Activated B cell treated with CpG ODN at 0.5 μM for 24 hours (primary cell): ENCODE measurements around the gene ATP6V1G1. TPM values are rescaled to one million over a fixed set of nuclear protein-coding genes. Genes with fewer than 3 reads are reported as not detected.
"Not testable (repeated sequence)": the region's sequence is repeated elsewhere in the genome, so short reads cannot be mapped to it uniquely, and the experiment has no call there.

Source experiments
- ATAC-seq: fragments of 200-7000 bp; cut with Tn5 transposase; one replicate; pipeline ENCODE4 v1.10.0; 2021; ENCODE audit warnings: low read depth, mild to moderate bottlenecking, moderate library complexity
- CTCF ChIA-PET: fragments of 350-600 bp; sonication (Branson Sonifier 250); formaldehyde crosslinking; loops from one replicate; lab custom pipeline; 2021; ENCODE audit warnings: antibody characterized with exemption; lab: Charles Lee
- POLR2A ChIA-PET: fragments of 350-600 bp; sonication (Branson Sonifier 250); formaldehyde crosslinking; loops from one replicate; lab custom pipeline; 2021; ENCODE audit warnings: antibody characterized with exemption; lab: Charles Lee
- DNase-seq: peaks from one replicate; pipeline ENCODE4 v3.0.0; 2022
- H3K27ac Mint-ChIP-seq: one replicate; pipeline ENCODE4 v1.8.0; 2020; ENCODE audit warnings: mixed read lengths
- H3K27me3 Mint-ChIP-seq: one replicate; pipeline ENCODE4 v1.8.0; 2021; ENCODE audit warnings: mixed read lengths
- H3K36me3 Mint-ChIP-seq: one replicate; pipeline ENCODE4 v1.8.0; 2021; ENCODE audit warnings: low read depth, mixed read lengths
- H3K4me1 Mint-ChIP-seq: one replicate; pipeline ENCODE4 v1.8.0; 2021; ENCODE audit warnings: mixed read lengths
- H3K4me3 Mint-ChIP-seq: one replicate; pipeline ENCODE4 v1.8.0; 2020; ENCODE audit warnings: mild to moderate bottlenecking, mixed read lengths
- H3K9me3 Mint-ChIP-seq: one replicate; pipeline ENCODE4 v1.8.0; 2020; ENCODE audit warnings: mixed read lengths
- CTCF ChIP-seq: fragments of 200-600 bp; IDR thresholded peaks from one replicate; pipeline ENCODE4 v1.8.0; 2022; ENCODE audit warnings: antibody characterized with exemption, mild to moderate bottlenecking
- intact Hi-C: fragments of 100-400 bp; cut with micrococcal nuclease; formaldehyde crosslinking; loops from one replicate; pipeline ENCODE4 v1.15.1; 2024
- total RNA-seq: library from RNA; stranded (reverse); gene quantifications from 2 replicates; pipeline ENCODE4 v1.2.3, GENCODE V29; 2022

The ATP6V1G1 gene
- total RNA-seq, 1 donor from 2014 or later, result 68.4 TPM

- DNase-seq (no peak), ATAC-seq (no peak)
- Mint-ChIP-seq H3K4me1 (peaks cover 39% of the 10 kb centered on the region), H3K27ac (peak overlapping the region; percentile 10), H3K4me3 (no peak overlapping the region), H3K36me3 (peaks cover 1% of the 10 kb centered on the region), H3K27me3 (no peaks in the 10 kb centered on the region), H3K9me3 (peaks cover 3% of the 10 kb centered on the region)
- ChIA-PET CTCF (no interaction called here), POLR2A (interaction anchor here (0.8 to 2.8 kb wide), 3 partner anchors 23 to 180 kb away, joined by 3 to 30 read pairs (median 3); partner anchors contain the start of gene ATP6V1G1)
- intact Hi-C loops, result no loop called here
- TF ChIP-seq CTCF, result no peak
These were observed 22.4 kb upstream of the ATP6V1G1 start for GRCh38 chr9:114565204-114565603.

- intact Hi-C loops, result no loop called here
- peaks cover 3% of the 10 kb centered on the region for H3K9me3 Mint-ChIP-seq
- H3K27me3 Mint-ChIP-seq, result no peaks in the 10 kb centered on the region
- ATAC-seq (no peak), DNase-seq (no peak)
- H3K36me3 Mint-ChIP-seq, result peaks cover 1% of the 10 kb centered on the region
- H3K4me1 Mint-ChIP-seq, result peaks cover 39% of the 10 kb centered on the region
- H3K27ac Mint-ChIP-seq, result no peak overlapping the region
- no peak for TF ChIP-seq CTCF
- ChIA-PET CTCF (no interaction called here), POLR2A (interaction anchor here (1.0 kb wide), 1 partner anchor 49 kb away, joined by 3 read pairs; no protein-coding TSS in a partner anchor)
- no peak overlapping the region for H3K4me3 Mint-ChIP-seq
These were observed 16.8 kb upstream of the ATP6V1G1 start for GRCh38 chr9:114570742-114571141.

- Mint-ChIP-seq H3K27me3 (no peaks in the 10 kb centered on the region), H3K4me1 (peaks cover 37% of the 10 kb centered on the region), H3K9me3 (peaks cover 3% of the 10 kb centered on the region), H3K4me3 (no peak overlapping the region), H3K36me3 (peaks cover 1% of the 10 kb centered on the region), H3K27ac (no peak overlapping the region)
- POLR2A ChIA-PET, result interaction anchor here (1.0 kb wide), 1 partner anchor 48 kb away, joined by 3 read pairs; no protein-coding TSS in a partner anchor
- TF ChIP-seq CTCF, result no peak
- ATAC-seq, result no peak
- intact Hi-C loops, result no loop called here
- CTCF ChIA-PET, result no interaction called here
- DNase-seq, result no peak
These were observed 16.2 kb upstream of the ATP6V1G1 start for GRCh38 chr9:114571391-114571790.

GRCh38 chr9:114572199-114572598 is 15.4 kb upstream of the ATP6V1G1 start:
- ChIA-PET POLR2A (no interaction called here), CTCF (no interaction called here)
- intact Hi-C loops, result no loop called here
- H3K36me3 Mint-ChIP-seq, result no peaks in the 10 kb centered on the region
- H3K27ac Mint-ChIP-seq, result no peak overlapping the region
- TF ChIP-seq CTCF, result no peak
- H3K9me3 Mint-ChIP-seq, result no peaks in the 10 kb centered on the region
- no peak overlapping the region for H3K4me3 Mint-ChIP-seq
- ATAC-seq (no peak), DNase-seq (no peak)
- no peaks in the 10 kb centered on the region for H3K27me3 Mint-ChIP-seq
- peaks cover 29% of the 10 kb centered on the region for H3K4me1 Mint-ChIP-seq

- peaks cover 27% of the 10 kb centered on the region for H3K4me1 Mint-ChIP-seq
- no peak for TF ChIP-seq CTCF
- DNase-seq (no peak), ATAC-seq (no peak)
- ChIA-PET POLR2A (interaction anchor here (0.7 to 1.3 kb wide), 4 partner anchors 13 to 42 kb away, joined by 3 to 5 read pairs (median 4); partner anchors contain the start of gene ATP6V1G1), CTCF (interaction anchor here (2.3 kb wide), 1 partner anchor 79 kb away, joined by 7 read pairs; no protein-coding TSS in a partner anchor)
- H3K27ac Mint-ChIP-seq, result no peak overlapping the region
- intact Hi-C loops, result no loop called here
- no peaks in the 10 kb centered on the region for H3K36me3 Mint-ChIP-seq
- no peaks in the 10 kb centered on the region for H3K27me3 Mint-ChIP-seq
- H3K4me3 Mint-ChIP-seq, result no peak overlapping the region
- no peaks in the 10 kb centered on the region for H3K9me3 Mint-ChIP-seq
These were observed 13.1 kb upstream of the ATP6V1G1 start for GRCh38 chr9:114574438-114574837.

- CTCF ChIA-PET, result interaction anchor here (0.8 to 1.3 kb wide), 3 partner anchors 16 to 39 kb away, joined by 3 to 4 read pairs (median 4); no protein-coding TSS in a partner anchor
- H3K9me3 Mint-ChIP-seq, DNase-seq, H3K27ac Mint-ChIP-seq, H3K4me3 Mint-ChIP-seq, H3K27me3 Mint-ChIP-seq, intact Hi-C loops, ATAC-seq, H3K36me3 Mint-ChIP-seq: not testable (repeated sequence)
- peaks cover 27% of the 10 kb centered on the region for H3K4me1 Mint-ChIP-seq
- POLR2A ChIA-PET, result interaction anchor here (0.6 kb wide), 1 partner anchor 191 kb away, joined by 3 read pairs; no protein-coding TSS in a partner anchor
These were observed 10.8 kb upstream of the ATP6V1G1 start for GRCh38 chr9:114576779-114577178.

- H3K4me3 Mint-ChIP-seq, POLR2A ChIA-PET, CTCF ChIA-PET, ATAC-seq, H3K9me3 Mint-ChIP-seq, intact Hi-C loops, H3K27ac Mint-ChIP-seq, H3K27me3 Mint-ChIP-seq, H3K36me3 Mint-ChIP-seq, DNase-seq: not testable (repeated sequence)
- peaks cover 22% of the 10 kb centered on the region for H3K4me1 Mint-ChIP-seq
These were observed 9.4 kb upstream of the ATP6V1G1 start for GRCh38 chr9:114578134-114578533.
